GM23248 (cell line): ENCODE results near the gene G2E3.

Source experiments
- EZH2 ChIP-seq: fragments of 200-600 bp; sonication (generic); IDR thresholded peaks from 2 replicates; pipeline ENCODE4 v1.6.1; 2018; ENCODE audit warnings: antibody characterized with exemption, mild to moderate bottlenecking; ENCODE audit not compliant: insufficient read depth, poor library complexity, severe bottlenecking
- EZH2phosphoT487 ChIP-seq: fragments of 200-600 bp; sonication (generic); IDR thresholded peaks from 2 replicates; pipeline ENCODE4 v1.6.1; 2018; ENCODE audit warnings: antibody characterized with exemption, moderate library complexity, mild to moderate bottlenecking, low read depth; ENCODE audit not compliant: insufficient read depth

GRCh38 chr14:30651937-30652336 lies 93.0 kb downstream of the G2E3 start:
- TF ChIP-seq EZH2 (no peak), EZH2phosphoT487 (no peak)
